ENCODE data around the gene NELL2.

- TF ChIP-seq, protein P1, sequence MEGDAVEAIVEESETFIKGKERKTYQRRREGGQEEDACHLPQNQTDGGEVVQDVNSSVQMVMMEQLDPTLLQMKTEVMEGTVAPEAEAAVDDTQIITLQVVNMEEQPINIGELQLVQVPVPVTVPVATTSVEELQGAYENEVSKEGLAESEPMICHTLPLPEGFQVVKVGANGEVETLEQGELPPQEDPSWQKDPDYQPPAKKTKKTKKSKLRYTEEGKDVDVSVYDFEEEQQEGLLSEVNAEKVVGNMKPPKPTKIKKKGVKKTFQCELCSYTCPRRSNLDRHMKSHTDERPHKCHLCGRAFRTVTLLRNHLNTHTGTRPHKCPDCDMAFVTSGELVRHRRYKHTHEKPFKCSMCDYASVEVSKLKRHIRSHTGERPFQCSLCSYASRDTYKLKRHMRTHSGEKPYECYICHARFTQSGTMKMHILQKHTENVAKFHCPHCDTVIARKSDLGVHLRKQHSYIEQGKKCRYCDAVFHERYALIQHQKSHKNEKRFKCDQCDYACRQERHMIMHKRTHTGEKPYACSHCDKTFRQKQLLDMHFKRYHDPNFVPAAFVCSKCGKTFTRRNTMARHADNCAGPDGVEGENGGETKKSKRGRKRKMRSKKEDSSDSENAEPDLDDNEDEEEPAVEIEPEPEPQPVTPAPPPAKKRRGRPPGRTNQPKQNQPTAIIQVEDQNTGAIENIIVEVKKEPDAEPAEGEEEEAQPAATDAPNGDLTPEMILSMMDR (conservative IDR thresholded peaks at IDR 0.05; ENCODE audit: low read length), result no peak
- no peak for TF ChIP-seq EZH2phosphoT487 (IDR thresholded peaks at IDR 0.05; ENCODE audit: borderline replicate concordance, low read depth, low read length)
Observed at GRCh38 chr12:44511289-44511688, 364.8 kb downstream of the NELL2 start.

All from OCI-LY7 (cell line).